ENCODE results near the gene FKBP2.

Gene FKBP2

GRCh38 chr11:64219755-64220154 lies 21.1 kb upstream of the FKBP2 start:
- DNase-seq (ENCODE audit: low spot score): no peak

- no peak for DNase-seq (ENCODE audit: low spot score)
Observed at GRCh38 chr11:64220271-64220670, 20.6 kb upstream of the FKBP2 start.

- no peak for DNase-seq (ENCODE audit: low spot score)
Observed at GRCh38 chr11:64220798-64221197, 20.1 kb upstream of the FKBP2 start.

GRCh38 chr11:64222651-64223000 lies 18.3 kb upstream of the FKBP2 start:
- no peak for DNase-seq (ENCODE audit: low spot score)

- no peak for DNase-seq (ENCODE audit: low spot score)
Observed at GRCh38 chr11:64223001-64223651, 17.8 kb upstream of the FKBP2 start.

- DNase-seq (ENCODE audit: low spot score): no peak
Observed at GRCh38 chr11:64224151-64224890, 16.6 kb upstream of the FKBP2 start.

GRCh38 chr11:64224891-64225607 lies 15.8 kb upstream of the FKBP2 start:
- DNase-seq (ENCODE audit: low spot score): no peak

GRCh38 chr11:64225608-64226506 lies 15.0 kb upstream of the FKBP2 start, which contains the start of the genes NUDT22 and TRPT1:
Gene NUDT22 (plus strand): TSS chr11:64226274. CDS start chr11:64226653, 379 bp downstream.
Gene TRPT1 (minus strand): TSS chr11:64226186. CDS start chr11:64225860, 326 bp downstream.
- DNase-seq (ENCODE audit: low spot score): peak; percentile 88

GRCh38 chr11:64226507-64227051 lies 14.3 kb upstream of the FKBP2 start:
- peak; percentile 59 for DNase-seq (ENCODE audit: low spot score)

- no peak for DNase-seq (ENCODE audit: low spot score)
Observed at GRCh38 chr11:64227405-64227956, 13.4 kb upstream of the FKBP2 start.

GRCh38 chr11:64229090-64229743 lies 11.7 kb upstream of the FKBP2 start:
- no peak for DNase-seq (ENCODE audit: low spot score)

- DNase-seq (ENCODE audit: low spot score): no peak
Observed at GRCh38 chr11:64229744-64230170, 11.1 kb upstream of the FKBP2 start.

GRCh38 chr11:64230171-64230984 lies 10.5 kb upstream of the FKBP2 start, which contains the start of gene DNAJC4:
Gene DNAJC4 (plus strand): TSS chr11:64230548. CDS start chr11:64230855, 307 bp downstream.
- DNase-seq (ENCODE audit: low spot score): peak; percentile 90

GRCh38 chr11:64230985-64231365 lies 9.9 kb upstream of the FKBP2 start:
- DNase-seq (ENCODE audit: low spot score): no peak

GRCh38 chr11:64231546-64231945 lies 9.3 kb upstream of the FKBP2 start:
- DNase-seq (ENCODE audit: low spot score): no peak

- DNase-seq (ENCODE audit: low spot score): no peak
Observed at GRCh38 chr11:64232182-64232966, 8.5 kb upstream of the FKBP2 start.

GRCh38 chr11:64232967-64233315 lies 8.0 kb upstream of the FKBP2 start:
- DNase-seq (ENCODE audit: low spot score): no peak

GRCh38 chr11:64233913-64234586 lies 6.8 kb upstream of the FKBP2 start, which contains the start of gene VEGFB:
Gene VEGFB (plus strand): TSS chr11:64234584. CDS start chr11:64234834, 250 bp downstream.
- peak; percentile 58 for DNase-seq (ENCODE audit: low spot score)
